HepG2 (cell line): ENCODE results near the gene PADI4. TPM values are rescaled to one million over a fixed set of nuclear protein-coding genes. Genes with fewer than 3 reads are reported as not detected.

Experiments
- ATAC-seq: fragments of 200-7000 bp; cut with Tn5 transposase; 3 replicates; pipeline ENCODE4 v1.9.1; 2020; ENCODE audit warnings: mild to moderate bottlenecking, moderate library complexity
- BruUV-seq: library from RNA; stranded (reverse); fragments of 400-500 nt; replicated peaks from 2 replicates; lab custom pipeline; 2021; lab: Mats Ljungman, UMichigan
- CTCF ChIA-PET: fragments of 300-600 bp; formaldehyde crosslinking; extraction: SDS; loops from one replicate; lab custom pipeline; 2021; ENCODE audit warnings: low total read pairs, inconsistent platforms, low intra/inter-chr PET ratio; lab: Yijun Ruan, JAX
- POLR2A ChIA-PET: fragments of 350-600 bp; sonication (Branson Sonifier 250); formaldehyde crosslinking; loops from one replicate; lab custom pipeline; 2020; ENCODE audit warnings: antibody characterized with exemption, inconsistent platforms; lab: Yijun Ruan, JAX
- DNase-seq: peaks from one replicate; pipeline ENCODE4 v3.0.0-alpha.2; 2015; ENCODE audit warnings: low spot score
- FAIRE-seq: peaks from 3 replicates; lab custom pipeline; 2011; peaks lifted over from hg19 to GRCh38; lab: Jason Lieb, UNC
- H2AFZ ChIP-seq: one replicate; pipeline ENCODE4 v1.6.1; 2011; ENCODE audit warnings: low read length, inconsistent platforms
- H3K27ac ChIP-seq: fragments of 300-600 bp; 3 replicates; pipeline ENCODE4 v1.8.0; 2011; ENCODE audit warnings: mixed run types, mild to moderate bottlenecking, mixed read lengths, low read length, inconsistent platforms; ENCODE audit not compliant: insufficient read depth; ENCODE audit errors: extremely low read length
- H3K27me3 ChIP-seq, 2 experiments: fragments of 200-600 bp in 1 of 2; 2 replicates in 1 of 2; 3 replicates in 1 of 2; pipeline versions ENCODE4 v1.6.0 to v1.8.0; 2011; ENCODE audit warnings: low read length in 2 of 2, mild to moderate bottlenecking in 2 of 2, moderate library complexity in 2 of 2, inconsistent platforms in 1 of 2; ENCODE audit not compliant: insufficient read depth in 2 of 2, control insufficient read depth in 1 of 2
- H3K36me3 ChIP-seq, 2 experiments: fragments of 200-600 bp in 1 of 2; replicated peaks in 1 of 2; 2 replicates in 1 of 2; 3 replicates in 1 of 2; pipeline versions ENCODE4 v1.5.1 to v1.8.0; 2011; ENCODE audit warnings: low read length in 2 of 2, inconsistent platforms in 1 of 2; ENCODE audit not compliant: insufficient read depth in 2 of 2, control insufficient read depth in 1 of 2
- H3K4me1 ChIP-seq: 2 replicates; pipeline ENCODE4 v1.5.1; 2012; ENCODE audit warnings: low read length, inconsistent platforms; ENCODE audit not compliant: insufficient read depth
- H3K4me2 ChIP-seq: 2 replicates; pipeline ENCODE4 v1.6.0; 2011; ENCODE audit warnings: low read depth, low read length, inconsistent platforms
- H3K4me3 ChIP-seq, 3 experiments: fragments of 200-600 bp in 1 of 3; sonication (generic), shearing (Covaris generic) in 1 of 3; replicated peaks in 1 of 3; 2 replicates each; pipeline ENCODE4 v1.5.1; 2011 to 2016; ENCODE audit warnings: low read length in 3 of 3, inconsistent platforms in 2 of 3, low read depth in 2 of 3, mild to moderate bottlenecking in 2 of 3, control low read depth in 1 of 3, mixed read lengths in 1 of 3; ENCODE audit not compliant: insufficient read depth in 1 of 3
- H3K79me2 ChIP-seq: one replicate; pipeline ENCODE4 v1.6.1; 2011; ENCODE audit warnings: low read length, inconsistent platforms; ENCODE audit not compliant: insufficient read depth
- H3K9ac ChIP-seq: 2 replicates; pipeline ENCODE4 v1.6.0; 2011; ENCODE audit warnings: mild to moderate bottlenecking, low read depth, low read length, inconsistent platforms; ENCODE audit not compliant: insufficient read depth
- H3K9me3 ChIP-seq: 2 replicates; pipeline ENCODE4 v1.5.1; 2012; ENCODE audit warnings: mild to moderate bottlenecking, low read length
- H4K20me1 ChIP-seq: 2 replicates; pipeline ENCODE4 v1.6.0; 2011; ENCODE audit warnings: inconsistent platforms, mild to moderate bottlenecking, low read length, moderate library complexity; ENCODE audit not compliant: insufficient read depth
- HNRNPH1 ChIP-seq: fragments of 200-400 bp; formaldehyde crosslinking; optimal IDR thresholded peaks from 2 replicates; pipeline ENCODE3; 2017; ENCODE audit warnings: mild to moderate bottlenecking, low read depth, low read length
- RXRA ChIP-seq: sonication (generic); formaldehyde crosslinking; IDR thresholded peaks from 2 replicates; pipeline ENCODE4 v1.5.1; 2020; ENCODE audit warnings: missing genetic modification reagents
- ZFP37 ChIP-seq: sonication (generic); formaldehyde crosslinking; IDR thresholded peaks from 2 replicates; pipeline ENCODE4 v1.4.0; 2020; ENCODE audit warnings: missing genetic modification reagents, borderline replicate concordance
- ZNF101 ChIP-seq: sonication (generic); formaldehyde crosslinking; IDR thresholded peaks from 2 replicates; pipeline ENCODE4 v1.4.0; 2020; ENCODE audit warnings: mild to moderate bottlenecking, low read depth, missing genetic modification reagents, borderline replicate concordance
- ZNF33A ChIP-seq: sonication (generic); formaldehyde crosslinking; IDR thresholded peaks from 2 replicates; pipeline ENCODE4 v1.5.1; 2020; ENCODE audit warnings: missing genetic modification reagents, mild to moderate bottlenecking, moderate library complexity, borderline replicate concordance
- ZNF572 ChIP-seq: sonication (generic); formaldehyde crosslinking; IDR thresholded peaks from 2 replicates; pipeline ENCODE4 v1.5.1; 2020; ENCODE audit warnings: mild to moderate bottlenecking, missing genetic modification reagents
- WGBS: methylation state at CpG from one replicate; pipeline ENCODE4 v1.1.6; 2017; ENCODE audit warnings: low lambda C conversion rate; 5-methylcytosine and 5-hydroxymethylcytosine counted together
- in situ Hi-C: cut with HindIII; loops from 2 replicates; pipeline ENCODE4 v1.10.0; 2017; ENCODE audit warnings: low pct_unique_long_range_greater_than_20kb; ENCODE audit not compliant: extremely low pct_ligation_motif_present
- intact Hi-C: fragments of 100-400 bp; cut with micrococcal nuclease; formaldehyde crosslinking; loops from one replicate; pipeline ENCODE4 v1.10.0; 2022; ENCODE audit not compliant: unreplicated experiment
- polyA plus RNA-seq, 8 experiments: library from polyadenylated mRNA; depleted of rRNA in 3 of 8; stranded (reverse) in 7 of 8; unstranded in 1 of 8; fragments of >200 nt; fragmentation: Illumina TruSeq in 4 of 8; extraction: Trizol in 4 of 8; gene quantifications; 2 replicates each; pipeline versions ENCODE4 v1.2.1 to v1.2.3, GENCODE V29; 2011 to 2016; ENCODE audit warnings: low read depth in 4 of 8, missing spikeins in 1 of 8, mixed read lengths in 1 of 8; ENCODE audit not compliant: insufficient read depth in 1 of 8
- total RNA-seq, 5 experiments: library from RNA; depleted of rRNA; stranded (reverse); fragments of >200 nt; fragmentation: Illumina TruSeq; extraction: Trizol; gene quantifications; 2 replicates each; pipeline ENCODE4 v1.2.3, GENCODE V29; 2016; ENCODE audit warnings: low read depth in 1 of 5
- TF ChIP-seq, protein P1 (sequence below), 2 experiments: sonication (generic) in 1 of 2; formaldehyde crosslinking in 1 of 2; IDR thresholded peaks; 2 replicates each; pipeline versions ENCODE4 v1.4.0 to v1.6.1; 2016 to 2020; ENCODE audit warnings: borderline replicate concordance in 1 of 2, low read depth in 1 of 2, mild to moderate bottlenecking in 1 of 2, missing genetic modification reagents in 1 of 2
- TF ChIP-seq, protein P2 (sequence below): sonication (generic); formaldehyde crosslinking; IDR thresholded peaks from 2 replicates; pipeline ENCODE4 v1.8.1; 2022; ENCODE audit warnings: mild to moderate bottlenecking, missing genetic modification reagents

PADI4 gene
- total and polyA plus RNA-seq, 2 of the 13 experiments (the other 11 are each of a cell fraction or from before 2014, with no cell fraction given): 0.04 TPM

DNA sequence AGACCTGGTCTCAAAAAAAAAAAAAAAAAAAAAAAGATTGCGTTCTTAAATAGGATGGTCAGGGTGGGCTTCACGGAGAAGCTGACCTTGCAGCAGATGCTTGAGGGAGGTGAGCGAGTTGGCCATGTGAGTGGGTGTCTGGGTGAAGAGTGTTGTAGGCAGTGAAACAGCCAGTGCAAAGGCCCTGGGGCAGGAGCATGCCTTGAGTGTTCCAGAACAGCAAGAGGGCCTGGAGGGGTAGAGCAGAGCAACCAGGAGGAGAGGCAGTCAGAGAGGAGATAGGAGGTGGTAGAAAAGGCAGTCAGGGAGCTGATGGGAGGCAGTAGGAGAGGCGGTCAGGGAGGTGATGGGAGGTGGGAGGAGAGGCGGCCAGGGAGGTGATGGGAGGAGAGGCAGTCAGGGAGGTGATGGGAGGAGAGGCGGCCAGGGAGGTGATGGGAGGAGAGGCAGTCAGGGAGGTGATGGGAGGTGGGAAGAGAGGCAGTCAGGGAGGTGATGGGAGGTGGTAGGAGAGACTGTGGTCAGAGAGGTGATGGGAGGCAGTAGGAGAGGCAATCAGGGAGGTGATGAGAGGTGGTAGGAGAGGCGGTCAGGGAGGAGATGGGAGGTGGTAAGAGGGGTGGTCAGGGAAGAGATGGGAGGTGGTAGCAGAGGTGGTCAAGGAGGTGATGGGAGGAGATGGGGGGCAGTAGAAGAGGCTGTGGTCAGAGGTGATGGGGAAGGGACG lies 43.8 kb downstream of the PADI4 start:
- WGBS: 20% methylated on average over 8 of the region's 8 CpGs
- no TSS peak for BruUV-seq
- FAIRE-seq: no peak
- POLR2A ChIA-PET: interaction anchor here (0.6 kb wide), 1 partner anchor 159 kb away, joined by 3 read pairs; no protein-coding TSS in a partner anchor
- H2AFZ ChIP-seq: no peak overlapping the region
- no peaks in the 10 kb centered on the region for H3K4me1 ChIP-seq
- no peaks in the 10 kb centered on the region for H3K9me3 ChIP-seq
- DNase-seq: no peak
- H3K27ac ChIP-seq: no peak overlapping the region
- no peak overlapping the region for H3K4me3 ChIP-seq
- H3K79me2 ChIP-seq: no peaks in the 10 kb centered on the region
- peaks cover 2 to 18% of the 10 kb centered on the region in 2 experiments; a peak in 3 of 5 replicates for H3K27me3 ChIP-seq
- TF ChIP-seq RXRA (no peak), ZNF572 (CRISPR knock-in tag) (no peak), HNRNPH1 (no peak), ZNF33A (CRISPR knock-in tag) (no peak), ZFP37 (no peak), ZNF101 (no peak)
- TF ChIP-seq, protein P1, sequence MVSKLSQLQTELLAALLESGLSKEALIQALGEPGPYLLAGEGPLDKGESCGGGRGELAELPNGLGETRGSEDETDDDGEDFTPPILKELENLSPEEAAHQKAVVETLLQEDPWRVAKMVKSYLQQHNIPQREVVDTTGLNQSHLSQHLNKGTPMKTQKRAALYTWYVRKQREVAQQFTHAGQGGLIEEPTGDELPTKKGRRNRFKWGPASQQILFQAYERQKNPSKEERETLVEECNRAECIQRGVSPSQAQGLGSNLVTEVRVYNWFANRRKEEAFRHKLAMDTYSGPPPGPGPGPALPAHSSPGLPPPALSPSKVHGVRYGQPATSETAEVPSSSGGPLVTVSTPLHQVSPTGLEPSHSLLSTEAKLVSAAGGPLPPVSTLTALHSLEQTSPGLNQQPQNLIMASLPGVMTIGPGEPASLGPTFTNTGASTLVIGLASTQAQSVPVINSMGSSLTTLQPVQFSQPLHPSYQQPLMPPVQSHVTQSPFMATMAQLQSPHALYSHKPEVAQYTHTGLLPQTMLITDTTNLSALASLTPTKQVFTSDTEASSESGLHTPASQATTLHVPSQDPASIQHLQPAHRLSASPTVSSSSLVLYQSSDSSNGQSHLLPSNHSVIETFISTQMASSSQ (IDR thresholded peaks at IDR 0.05; ENCODE audit: low read depth): no peak
- TF ChIP-seq, protein P1 (CRISPR knock-in tag; IDR thresholded peaks at IDR 0.05; ENCODE audit: borderline replicate concordance): no peak
- TF ChIP-seq, protein P2, sequence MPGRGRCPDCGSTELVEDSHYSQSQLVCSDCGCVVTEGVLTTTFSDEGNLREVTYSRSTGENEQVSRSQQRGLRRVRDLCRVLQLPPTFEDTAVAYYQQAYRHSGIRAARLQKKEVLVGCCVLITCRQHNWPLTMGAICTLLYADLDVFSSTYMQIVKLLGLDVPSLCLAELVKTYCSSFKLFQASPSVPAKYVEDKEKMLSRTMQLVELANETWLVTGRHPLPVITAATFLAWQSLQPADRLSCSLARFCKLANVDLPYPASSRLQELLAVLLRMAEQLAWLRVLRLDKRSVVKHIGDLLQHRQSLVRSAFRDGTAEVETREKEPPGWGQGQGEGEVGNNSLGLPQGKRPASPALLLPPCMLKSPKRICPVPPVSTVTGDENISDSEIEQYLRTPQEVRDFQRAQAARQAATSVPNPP (CRISPR knock-in tag): no peak
- H3K36me3 ChIP-seq: no peaks in the 10 kb centered on the region
- H3K4me2 ChIP-seq: no peak overlapping the region
- ATAC-seq: no peak
- H3K9ac ChIP-seq: no peak overlapping the region
- 0 out of 2 replicates have a peak, but pooled peaks cover 4% of the 10 kb centered on the region for H4K20me1 ChIP-seq
- CTCF ChIA-PET: no interaction called here
- in situ Hi-C loops (no loop called here), intact Hi-C loops (no loop called here)
